Uterus (tissue), 2 donors: ENCODE data around the gene TULP1.

Experiments
- POLR2A ChIP-seq, 2 donors: fragments of 450-650 bp; IDR thresholded peaks; one replicate each; pipeline ENCODE4 v1.6.1; 2016; ENCODE audit warnings: antibody characterized with exemption in 2 of 2, mild to moderate bottlenecking in 1 of 2, moderate library complexity in 1 of 2
- TF ChIP-seq, protein P1 (sequence below), 4 experiments: fragments of 200-600 bp in 2 of 4; fragments of 450-650 bp in 2 of 4; sonication (generic) in 2 of 4; IDR thresholded peaks; one replicate each; pipeline ENCODE4 v1.5.1; 2016 to 2019; ENCODE audit warnings: antibody characterized with exemption in 4 of 4, mild to moderate bottlenecking in 2 of 4, moderate library complexity in 1 of 4

DNA sequence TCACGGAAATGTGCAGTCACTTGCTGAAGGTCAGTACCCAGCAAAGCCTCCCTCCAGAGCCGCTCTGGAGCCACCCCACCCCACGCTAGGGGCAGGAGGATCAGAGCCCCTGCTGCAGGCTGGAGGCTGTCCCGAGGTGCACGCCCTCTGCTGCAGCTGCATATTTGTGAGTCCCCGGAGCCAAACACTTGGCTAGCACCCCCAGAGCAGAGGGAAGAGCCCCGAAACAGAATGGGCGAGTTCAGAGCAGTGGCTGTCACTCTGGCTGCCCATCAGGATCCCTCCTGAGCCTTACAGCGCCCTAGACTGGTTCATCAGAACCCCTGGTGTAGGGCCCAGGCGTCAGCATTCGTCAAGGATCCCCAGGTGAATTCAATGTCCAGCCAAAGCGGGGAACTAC lies 9.5 kb upstream of the TULP1 start:
- TF ChIP-seq, protein P1, sequence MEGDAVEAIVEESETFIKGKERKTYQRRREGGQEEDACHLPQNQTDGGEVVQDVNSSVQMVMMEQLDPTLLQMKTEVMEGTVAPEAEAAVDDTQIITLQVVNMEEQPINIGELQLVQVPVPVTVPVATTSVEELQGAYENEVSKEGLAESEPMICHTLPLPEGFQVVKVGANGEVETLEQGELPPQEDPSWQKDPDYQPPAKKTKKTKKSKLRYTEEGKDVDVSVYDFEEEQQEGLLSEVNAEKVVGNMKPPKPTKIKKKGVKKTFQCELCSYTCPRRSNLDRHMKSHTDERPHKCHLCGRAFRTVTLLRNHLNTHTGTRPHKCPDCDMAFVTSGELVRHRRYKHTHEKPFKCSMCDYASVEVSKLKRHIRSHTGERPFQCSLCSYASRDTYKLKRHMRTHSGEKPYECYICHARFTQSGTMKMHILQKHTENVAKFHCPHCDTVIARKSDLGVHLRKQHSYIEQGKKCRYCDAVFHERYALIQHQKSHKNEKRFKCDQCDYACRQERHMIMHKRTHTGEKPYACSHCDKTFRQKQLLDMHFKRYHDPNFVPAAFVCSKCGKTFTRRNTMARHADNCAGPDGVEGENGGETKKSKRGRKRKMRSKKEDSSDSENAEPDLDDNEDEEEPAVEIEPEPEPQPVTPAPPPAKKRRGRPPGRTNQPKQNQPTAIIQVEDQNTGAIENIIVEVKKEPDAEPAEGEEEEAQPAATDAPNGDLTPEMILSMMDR (IDR thresholded peaks at IDR 0.05) = no peak
- TF ChIP-seq POLR2A (IDR thresholded peaks at IDR 0.05) = no peak
